Hepatocyte (in vitro differentiated cells): ENCODE data around the gene MALAT1. TPM values are rescaled to one million over a fixed set of nuclear protein-coding genes. Genes with fewer than 3 reads are reported as not detected.

Source experiments
- DNase-seq: peaks from one replicate; pipeline ENCODE4 v3.0.0-alpha.2; 2016; ENCODE audit warnings: low spot score
- H2AFZ ChIP-seq: fragments of 200-600 bp; sonication (generic); 2 replicates; pipeline ENCODE4 v1.6.0; 2016; ENCODE audit warnings: antibody characterized with exemption, mild to moderate bottlenecking
- H3K27ac ChIP-seq: fragments of 200-600 bp; sonication (generic); 2 replicates; pipeline ENCODE4 v1.5.1; 2016; ENCODE audit warnings: mild to moderate bottlenecking
- H3K27me3 ChIP-seq: fragments of 200-600 bp; sonication (generic); 2 replicates; pipeline ENCODE4 v1.6.1; 2016
- H3K36me3 ChIP-seq: fragments of 200-600 bp; sonication (generic); replicated peaks from 2 replicates; pipeline ENCODE4 v1.5.1; 2016; ENCODE audit warnings: low read depth; ENCODE audit not compliant: insufficient read depth
- H3K4me1 ChIP-seq: fragments of 200-600 bp; sonication (generic); 2 replicates; pipeline ENCODE4 v1.5.1; 2016; ENCODE audit warnings: mild to moderate bottlenecking, moderate library complexity; ENCODE audit not compliant: insufficient read depth
- H3K4me2 ChIP-seq: fragments of 200-600 bp; sonication (generic); 2 replicates; pipeline ENCODE4 v1.6.0; 2016
- H3K4me3 ChIP-seq: fragments of 200-600 bp; sonication (generic); 2 replicates; pipeline ENCODE4 v1.5.1; 2016; ENCODE audit warnings: mild to moderate bottlenecking
- H3K79me2 ChIP-seq: fragments of 200-600 bp; sonication (generic); 2 replicates; pipeline ENCODE4 v1.6.0; 2017; ENCODE audit warnings: mild to moderate bottlenecking
- H3K9me2 ChIP-seq: fragments of 200-600 bp; sonication (generic); replicated peaks from 2 replicates; pipeline ENCODE4 v1.6.0; 2017; ENCODE audit warnings: mild to moderate bottlenecking; ENCODE audit not compliant: insufficient read depth
- H3K9me3 ChIP-seq: fragments of 200-600 bp; sonication (generic); 2 replicates; pipeline ENCODE4 v1.5.1; 2016; ENCODE audit warnings: low read depth, mild to moderate bottlenecking
- H4K20me1 ChIP-seq: fragments of 200-600 bp; sonication (generic); 2 replicates; pipeline ENCODE4 v1.6.0; 2016; ENCODE audit warnings: mild to moderate bottlenecking; ENCODE audit not compliant: insufficient read depth, poor library complexity, severe bottlenecking
- CTCF ChIP-seq: fragments of 200-600 bp; sonication (generic); IDR thresholded peaks from 2 replicates; pipeline ENCODE4 v1.5.1; 2016; ENCODE audit warnings: antibody characterized with exemption, mild to moderate bottlenecking; ENCODE audit not compliant: poor library complexity
- EZH2 ChIP-seq: fragments of 200-600 bp; sonication (generic); IDR thresholded peaks from 2 replicates; pipeline ENCODE4 v1.6.1; 2016; ENCODE audit warnings: antibody characterized with exemption, mild to moderate bottlenecking, borderline replicate concordance
- EZH2phosphoT487 ChIP-seq: fragments of 200-600 bp; sonication (generic); IDR thresholded peaks from one replicate; pipeline ENCODE4 v1.6.1; 2018; ENCODE audit warnings: antibody characterized with exemption, mild to moderate bottlenecking, low read depth, moderate library complexity; ENCODE audit not compliant: unreplicated experiment, severe bottlenecking
- WGBS: methylation state at CpG from one replicate; pipeline ENCODE4 v1.1.6; 2016; ENCODE audit warnings: low lambda C conversion rate; ENCODE audit errors: missing lambda C conversion rate; 5-methylcytosine and 5-hydroxymethylcytosine counted together
- polyA plus RNA-seq: library from polyadenylated mRNA; unstranded; fragments of >200 nt; fragmentation: Nextera tagmentation; extraction: Ambion mirVana; gene quantifications from 2 replicates; pipeline ENCODE4 v1.2.1, GENCODE V29; 2016
- total RNA-seq: library from RNA; depleted of rRNA; stranded (reverse); fragments of >200 nt; gene quantifications from 2 replicates; pipeline ENCODE4 v1.2.3, GENCODE V29; 2014

MALAT1 gene
- total and polyA plus RNA-seq, 2 experiments from 2014 or later = 8,000 to 16,690 TPM

GRCh38 chr11:65482306-65482850 lies 16.5 kb upstream of the MALAT1 start:
- Histone ChIP-seq H3K4me3 (no peak overlapping the region), H3K4me2 (no peak overlapping the region), H4K20me1 (no peaks in the 10 kb centered on the region), H3K79me2 (peaks cover 55% of the 10 kb centered on the region), H3K9me2 (no peaks in the 10 kb centered on the region), H3K4me1 (peaks cover 60% of the 10 kb centered on the region), H3K27ac (no peak overlapping the region), H2AFZ (no peak overlapping the region), H3K36me3 (no peaks in the 10 kb centered on the region), H3K27me3 (no peaks in the 10 kb centered on the region), H3K9me3 (no peaks in the 10 kb centered on the region)
- no peak for DNase-seq
- TF ChIP-seq EZH2phosphoT487 (no peak), CTCF (no peak), EZH2 (no peak)
- 98% methylated on average over 2 of the region's 2 CpGs for WGBS

- Histone ChIP-seq H3K4me1 (peaks cover 66% of the 10 kb centered on the region), H3K27ac (peak overlapping the region; percentile 91), H3K36me3 (no peaks in the 10 kb centered on the region), H3K9me3 (no peaks in the 10 kb centered on the region), H2AFZ (no peak overlapping the region), H4K20me1 (no peaks in the 10 kb centered on the region), H3K79me2 (peaks cover 41% of the 10 kb centered on the region), H3K9me2 (no peaks in the 10 kb centered on the region), H3K27me3 (no peaks in the 10 kb centered on the region), H3K4me2 (peak overlapping the region; percentile 50), H3K4me3 (no peak overlapping the region)
- 57% methylated on average over 5 of the region's 5 CpGs for WGBS
- DNase-seq = no peak
- no peak for TF ChIP-seq EZH2
- TF ChIP-seq CTCF = no peak
- no peak for TF ChIP-seq EZH2phosphoT487
Observed at GRCh38 chr11:65485920-65486219, 13.0 kb upstream of the MALAT1 start.

GRCh38 chr11:65486570-65487466 lies 12.0 kb upstream of the MALAT1 start:
- H3K9me2 ChIP-seq = no peaks in the 10 kb centered on the region
- H4K20me1 ChIP-seq = no peaks in the 10 kb centered on the region
- 69% methylated on average over 10 of the region's 10 CpGs for WGBS
- H3K79me2 ChIP-seq = peaks cover 42% of the 10 kb centered on the region
- peak overlapping the region; percentile 91 for H3K27ac ChIP-seq
- no peak overlapping the region for H2AFZ ChIP-seq
- H3K9me3 ChIP-seq = no peaks in the 10 kb centered on the region
- peaks cover 68% of the 10 kb centered on the region for H3K4me1 ChIP-seq
- H3K36me3 ChIP-seq = no peaks in the 10 kb centered on the region
- no peak for TF ChIP-seq EZH2
- no peak for TF ChIP-seq EZH2phosphoT487
- no peak for TF ChIP-seq CTCF
- no peak overlapping the region for H3K4me3 ChIP-seq
- DNase-seq = peak; percentile 23
- peak overlapping the region; percentile 34 for H3K4me2 ChIP-seq
- no peaks in the 10 kb centered on the region for H3K27me3 ChIP-seq
